Measurements from ENCODE around the gene VPREB3.

DNA sequence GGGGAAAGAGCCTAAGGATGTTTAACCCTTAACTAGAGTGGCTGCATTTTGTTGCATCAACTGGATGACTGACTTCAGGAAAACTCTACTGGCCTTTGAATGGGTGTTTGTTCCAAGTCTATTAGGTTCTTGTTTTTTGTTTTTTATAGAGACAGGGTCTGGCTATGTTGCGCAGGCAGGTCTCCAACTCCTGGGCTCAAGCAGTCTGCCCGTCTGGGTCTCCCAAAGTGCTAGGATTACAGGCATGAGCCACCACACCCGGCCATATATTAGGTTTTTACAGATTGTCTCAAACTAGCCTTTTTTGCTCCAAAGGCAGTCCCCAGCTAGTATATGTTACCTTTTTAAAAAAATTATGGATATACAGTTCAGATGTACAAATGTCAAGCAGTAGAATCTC is 33.7 kb upstream of the VPREB3 start:
- TF ChIP-seq, protein P1, sequence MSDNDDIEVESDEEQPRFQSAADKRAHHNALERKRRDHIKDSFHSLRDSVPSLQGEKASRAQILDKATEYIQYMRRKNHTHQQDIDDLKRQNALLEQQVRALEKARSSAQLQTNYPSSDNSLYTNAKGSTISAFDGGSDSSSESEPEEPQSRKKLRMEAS (IDR thresholded peaks at IDR 0.05; ENCODE audit: low read depth), result no peak
- TF ChIP-seq RAD21 (IDR thresholded peaks at IDR 0.05; ENCODE audit: low read length), result no peak
- no peak for TF ChIP-seq EZH2phosphoT487 (IDR thresholded peaks at IDR 0.05; ENCODE audit: borderline replicate concordance, low read depth)
- no peak for TF ChIP-seq POLR2AphosphoS5 (IDR thresholded peaks at IDR 0.05; ENCODE audit: low read depth, low read length)
- TF ChIP-seq CTCF (IDR thresholded peaks at IDR 0.05), result no peak
- TF ChIP-seq MEF2A (IDR thresholded peaks at IDR 0.05; ENCODE audit: borderline replicate concordance, low read depth), result no peak
